Ureter (tissue), 1 donor: ENCODE measurements around the gene ATM. TPM values are rescaled to one million over a fixed set of nuclear protein-coding genes. Genes with fewer than 3 reads are reported as not detected.
"Not testable (repeated sequence)": the region's sequence is repeated elsewhere in the genome, so short reads cannot be mapped to it uniquely, and the experiment has no call there.

ENCODE experiments used
- DNase-seq: peaks from one replicate; pipeline ENCODE4 v3.0.0-alpha.2; 2020; ENCODE audit warnings: low spot score
- total RNA-seq: library from RNA; stranded (reverse); gene quantifications from one replicate; pipeline ENCODE4 v1.2.4, GENCODE V29; 2023
- donor health status: DM: yes; HTN: yes; CAD: no.

Gene ATM
- total RNA-seq, 1 donor from 2014 or later = 92.6 TPM

DNA sequence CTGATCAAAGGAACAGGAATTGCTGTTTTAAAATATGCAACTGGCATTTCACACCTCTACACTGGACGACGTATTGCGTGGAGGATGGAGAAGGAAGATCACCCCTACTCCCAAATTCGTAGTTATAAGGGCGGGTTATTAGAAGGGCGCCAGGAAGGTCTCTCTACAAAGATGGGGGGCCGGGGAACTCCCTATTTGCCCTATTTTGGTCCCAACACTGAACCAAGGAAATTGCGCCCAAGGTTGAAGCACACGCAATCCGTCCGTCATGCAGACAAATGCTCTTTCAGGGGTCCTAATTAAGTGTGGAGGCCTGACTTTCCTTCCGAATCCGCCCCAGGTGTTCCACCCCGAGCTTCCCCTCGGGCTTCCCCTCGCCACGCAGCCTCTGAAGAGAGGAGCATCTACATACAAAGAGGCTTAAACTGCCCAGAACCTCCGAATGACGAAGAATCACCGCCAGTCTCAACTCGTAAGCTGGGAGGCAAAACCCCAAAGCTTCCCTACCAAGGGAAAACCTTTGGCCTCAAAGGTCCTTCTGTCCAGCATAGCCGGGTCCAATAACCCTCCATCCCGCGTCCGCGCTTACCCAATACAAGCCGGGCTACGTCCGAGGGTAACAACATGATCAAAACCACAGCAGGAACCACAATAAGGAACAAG lies 825 bp upstream of the ATM start:
- DNase-seq = no peak

DNA sequence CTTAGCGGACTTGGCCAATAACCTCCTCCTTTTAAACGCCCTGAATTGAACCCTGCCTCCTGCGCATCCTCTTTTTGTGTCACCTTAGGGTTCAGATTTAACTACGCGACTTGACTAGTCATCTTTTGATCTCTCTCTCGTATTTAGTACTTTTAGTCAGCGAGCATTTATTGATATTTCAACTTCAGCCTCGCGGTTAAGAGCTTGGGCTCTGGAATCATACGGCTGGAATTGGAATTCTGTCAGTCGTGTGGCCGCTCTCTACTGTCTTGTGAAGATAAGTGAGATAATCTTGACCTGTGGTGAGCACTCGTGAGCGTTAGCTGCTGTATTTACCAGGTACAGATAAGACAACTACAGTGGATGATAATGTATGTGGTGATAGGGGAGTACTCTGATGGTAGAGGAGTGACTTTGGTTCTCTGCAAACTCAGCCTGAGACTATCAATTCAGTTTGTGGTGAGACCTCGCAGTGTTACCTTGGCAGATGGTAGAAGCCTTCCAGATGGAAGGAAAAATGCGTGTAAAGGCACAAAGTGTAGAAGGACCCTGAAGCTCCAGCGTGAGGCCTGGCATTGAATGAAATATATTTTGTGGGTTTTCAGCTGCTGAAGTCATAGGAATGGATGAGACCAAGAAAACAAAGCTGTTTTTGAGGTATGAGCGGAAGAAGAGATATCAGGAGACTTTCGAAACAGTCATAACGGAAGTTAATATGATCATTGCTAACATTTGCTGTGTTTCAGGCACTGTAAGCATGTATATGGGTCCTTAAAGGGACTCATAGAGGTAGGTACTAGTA lies 682 bp downstream of the ATM start:
- DNase-seq = no peak

DNA sequence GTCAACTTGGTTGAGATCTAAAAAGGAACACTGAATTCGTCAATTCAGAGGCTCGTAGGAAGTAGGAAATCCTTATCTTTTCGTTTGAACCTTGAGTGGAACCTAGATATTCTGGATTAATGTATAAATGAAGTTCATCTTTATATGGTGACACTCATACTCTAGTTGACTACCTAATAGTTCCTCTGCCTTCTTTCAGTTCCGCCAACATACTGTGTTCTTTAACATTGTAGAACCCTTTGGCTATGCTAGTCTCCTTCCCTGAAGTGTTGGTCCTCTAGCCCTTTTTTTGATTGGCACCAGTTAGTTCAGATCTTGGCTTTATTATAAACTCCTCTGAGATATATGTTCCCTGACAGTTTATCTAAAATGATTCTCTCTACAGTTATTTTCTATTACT lies 1.5 kb downstream of the ATM start:
- DNase-seq = no peak

DNA sequence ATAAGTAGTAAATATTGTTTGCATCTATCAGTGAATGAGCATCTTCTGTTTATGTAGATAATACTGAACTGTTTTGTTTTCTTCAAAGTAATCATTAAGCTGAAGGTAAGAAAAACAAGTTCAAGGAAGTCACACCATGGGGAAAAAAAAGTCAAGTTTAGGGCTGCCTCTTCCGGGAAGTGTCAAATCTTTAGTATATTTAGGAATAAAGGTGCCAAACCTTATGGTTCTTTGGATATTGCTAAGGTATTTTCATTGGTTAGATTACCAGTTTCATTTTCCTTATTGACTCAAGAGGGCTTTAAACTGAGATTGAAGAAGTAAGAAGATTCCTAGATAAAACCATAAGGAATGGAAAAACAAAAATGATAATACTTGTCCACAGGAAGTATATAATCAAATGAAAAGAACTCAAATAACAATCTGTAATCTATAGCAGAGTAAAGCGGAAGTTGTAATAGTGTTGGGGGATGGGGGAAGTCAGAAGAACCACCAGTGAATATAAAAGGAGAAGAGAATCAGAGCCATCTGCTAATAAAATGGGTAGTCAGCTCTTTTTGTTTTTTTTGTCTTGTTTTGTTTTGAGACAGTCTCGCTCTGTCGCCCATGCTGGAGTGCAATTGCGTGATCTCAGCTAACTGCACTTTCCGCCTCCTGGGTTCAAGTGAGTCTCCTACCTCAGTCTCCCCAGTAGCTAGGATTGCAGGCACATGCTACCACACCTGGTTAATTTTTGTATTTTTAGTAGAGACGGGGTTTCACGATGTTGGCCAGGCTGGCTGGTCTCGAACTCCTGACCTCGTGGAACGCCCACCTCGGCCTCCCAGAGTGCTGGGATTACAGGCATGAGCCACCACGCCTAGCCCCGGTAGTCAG lies 2.3 kb downstream of the ATM start:
- DNase-seq = no peak

DNA sequence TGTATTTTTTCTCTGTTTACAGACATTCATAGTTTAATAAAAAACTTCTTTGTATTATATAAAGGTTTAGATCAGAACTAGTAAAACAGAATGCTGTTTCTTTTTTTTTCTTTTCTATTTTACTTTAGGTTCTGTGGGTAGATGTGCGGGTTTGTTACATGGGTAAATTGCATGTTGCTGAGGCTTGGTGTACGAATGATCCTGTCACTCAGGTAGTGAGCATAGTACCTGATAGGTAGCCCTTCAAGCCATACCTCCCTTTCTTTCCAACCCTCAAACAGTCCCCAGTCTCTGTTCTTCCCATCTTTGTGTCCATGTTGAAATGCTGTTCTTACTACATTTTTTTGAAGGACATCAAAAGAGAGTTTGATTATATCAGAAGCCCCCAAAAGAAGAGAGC lies 3.2 kb downstream of the ATM start:
- DNase-seq = no peak

DNA sequence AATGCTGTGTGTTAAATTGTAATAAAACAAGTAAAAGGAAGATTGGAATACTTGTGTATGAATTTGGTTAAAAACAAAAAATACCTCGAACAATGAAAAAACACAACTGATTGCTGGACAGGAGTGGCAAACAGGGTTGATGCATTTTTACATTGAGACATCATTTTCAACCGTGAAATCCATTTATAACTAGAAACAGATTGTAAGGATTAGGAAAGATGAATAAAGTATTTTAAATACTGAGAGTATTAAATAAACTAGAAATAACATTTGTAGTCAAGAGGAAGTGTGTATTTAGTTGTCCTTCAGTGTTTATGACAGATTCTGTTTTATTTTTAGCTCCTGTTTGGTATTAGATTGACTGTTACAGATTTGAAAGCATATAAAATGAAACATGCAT lies 5.4 kb downstream of the ATM start:
- DNase-seq = no peak

DNA sequence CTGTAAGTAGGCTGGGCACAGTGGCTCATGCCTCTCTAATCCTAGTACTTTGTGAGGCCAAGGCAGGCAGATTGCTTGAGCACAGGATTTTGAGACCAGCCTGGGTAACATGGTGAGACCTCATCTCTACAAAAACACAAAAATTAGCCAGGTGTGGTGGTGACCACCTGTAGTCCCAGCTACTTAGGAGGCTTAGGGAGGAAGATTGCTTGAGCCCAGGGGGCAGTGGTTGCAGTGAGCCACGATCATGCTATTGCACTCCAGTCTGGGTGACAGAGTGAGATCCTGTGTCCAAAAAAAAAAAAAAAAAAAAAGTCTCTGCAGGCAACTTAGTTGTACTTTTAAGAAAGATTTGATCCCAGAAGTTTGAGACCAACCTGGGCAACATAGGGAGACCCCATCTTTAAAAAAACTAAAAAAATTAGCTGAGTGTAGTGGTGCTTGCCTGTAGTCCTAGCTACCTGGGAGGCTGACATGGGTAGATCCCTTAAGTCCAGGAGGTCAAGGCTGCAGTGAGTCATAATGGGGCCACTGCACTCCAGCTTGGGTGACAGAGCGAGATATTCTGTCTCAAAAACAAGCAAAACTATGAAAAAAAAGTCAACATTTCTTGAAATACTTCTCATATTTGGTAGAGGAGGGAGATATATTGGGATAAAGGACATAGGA lies 10.5 kb downstream of the ATM start:
- DNase-seq = no peak

DNA sequence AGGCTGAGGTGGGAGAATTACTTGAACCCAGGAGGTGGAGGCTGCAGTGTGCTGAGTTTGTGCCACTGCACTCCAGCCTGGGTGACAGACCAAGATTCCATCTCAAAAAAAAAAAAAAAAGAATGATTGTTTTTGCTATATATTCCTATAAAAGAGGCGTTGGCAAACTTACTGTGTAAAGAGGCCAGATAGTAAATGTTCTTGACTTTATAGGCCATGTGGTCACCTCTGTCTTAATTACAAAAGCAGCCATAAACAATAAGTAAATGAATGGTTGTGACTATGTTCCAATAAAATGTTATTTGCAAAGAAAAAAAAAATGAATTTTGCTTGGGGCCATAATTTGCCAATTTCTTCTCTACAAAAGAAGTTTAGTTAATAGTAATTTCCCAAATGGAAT lies 12.3 kb downstream of the ATM start:
- no peak for DNase-seq

DNA sequence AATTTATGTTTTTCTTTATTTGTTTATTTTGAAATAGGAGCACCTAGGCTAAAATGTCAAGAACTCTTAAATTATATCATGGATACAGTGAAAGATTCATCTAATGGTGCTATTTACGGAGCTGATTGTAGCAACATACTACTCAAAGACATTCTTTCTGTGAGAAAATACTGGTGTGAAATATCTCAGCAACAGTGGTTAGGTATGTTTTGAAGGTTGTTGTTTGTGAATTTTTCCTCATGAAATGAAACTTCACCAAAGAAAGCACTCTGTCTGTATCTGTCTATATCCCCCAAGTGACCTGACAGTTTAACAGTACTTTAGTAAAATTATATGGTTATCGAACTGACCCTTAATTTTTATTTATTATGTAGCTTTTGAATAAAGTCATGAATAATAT lies 12.8 kb downstream of the ATM start:
- no peak for DNase-seq

DNA sequence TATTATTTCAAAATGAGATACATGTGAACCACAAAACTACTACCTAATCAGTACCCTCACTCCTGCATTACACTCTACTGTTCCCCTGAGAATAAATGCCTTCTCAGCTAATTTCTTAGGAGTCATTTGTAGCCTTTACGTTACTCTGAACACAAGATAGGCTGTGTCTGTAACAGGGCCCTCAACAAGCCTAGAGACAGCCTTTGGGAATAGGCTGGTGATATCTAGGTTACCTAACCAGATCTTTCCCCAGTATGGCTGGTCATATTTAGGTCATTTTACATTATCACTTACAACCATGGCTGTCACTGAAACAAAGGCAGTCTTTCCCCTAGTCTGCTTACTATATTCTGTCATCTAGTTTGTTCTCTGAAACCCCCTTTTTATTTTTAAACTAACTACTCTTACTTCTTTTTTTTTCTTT lies 14.2 kb downstream of the ATM start:
- no peak for DNase-seq

DNA sequence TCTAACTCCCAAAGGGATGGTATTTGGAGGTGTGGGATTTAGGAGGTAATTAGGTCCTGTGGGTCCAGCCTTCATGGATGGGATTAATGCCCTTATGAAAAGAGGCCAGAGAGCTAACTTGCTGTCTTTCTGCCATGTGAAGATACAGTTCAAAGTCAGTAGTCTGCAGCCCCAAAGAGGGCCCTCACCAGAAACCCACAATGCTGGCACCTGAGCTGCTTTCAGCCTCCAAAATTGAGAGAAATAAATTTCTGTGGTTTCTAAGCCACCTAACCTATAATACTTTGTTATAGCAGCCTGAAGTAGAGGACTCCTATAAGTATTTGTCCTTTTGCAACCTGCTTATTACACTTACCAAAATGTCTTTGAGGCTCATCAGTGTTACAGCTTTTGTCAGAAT lies 16.2 kb downstream of the ATM start:
- DNase-seq = no peak

DNA sequence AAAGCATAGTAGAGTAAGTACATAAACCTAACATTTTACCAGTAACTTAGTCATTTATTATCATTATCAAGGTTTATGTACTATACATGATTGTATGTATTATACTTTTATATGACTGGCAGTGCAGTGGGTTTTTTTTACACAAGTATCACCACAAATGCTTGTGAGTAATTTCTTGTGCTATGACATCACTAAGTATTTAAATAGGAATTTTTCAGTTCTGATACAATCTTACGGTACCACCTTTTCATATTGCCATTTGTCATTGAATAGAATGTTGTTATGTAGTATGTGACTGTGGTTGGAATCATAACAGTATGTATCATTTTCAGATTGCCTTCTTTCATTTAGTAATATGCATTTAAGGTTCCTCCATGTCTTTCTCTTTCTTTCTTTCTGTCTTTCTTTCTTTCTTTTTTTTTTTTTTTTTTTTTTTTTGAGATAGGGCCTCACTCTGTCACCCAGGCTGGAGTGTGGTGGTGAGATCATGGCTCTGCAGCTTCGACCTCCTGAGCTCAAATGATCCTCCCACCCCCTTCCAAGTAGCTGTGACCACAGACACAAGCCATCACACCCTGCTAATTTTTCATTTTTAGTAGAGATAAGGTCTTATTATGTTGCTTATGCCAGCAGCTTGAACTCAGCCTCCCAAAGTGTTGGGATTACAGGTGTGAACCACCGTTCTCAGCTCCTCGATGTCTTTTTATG lies 18.6 kb downstream of the ATM start:
- DNase-seq = no peak

DNA sequence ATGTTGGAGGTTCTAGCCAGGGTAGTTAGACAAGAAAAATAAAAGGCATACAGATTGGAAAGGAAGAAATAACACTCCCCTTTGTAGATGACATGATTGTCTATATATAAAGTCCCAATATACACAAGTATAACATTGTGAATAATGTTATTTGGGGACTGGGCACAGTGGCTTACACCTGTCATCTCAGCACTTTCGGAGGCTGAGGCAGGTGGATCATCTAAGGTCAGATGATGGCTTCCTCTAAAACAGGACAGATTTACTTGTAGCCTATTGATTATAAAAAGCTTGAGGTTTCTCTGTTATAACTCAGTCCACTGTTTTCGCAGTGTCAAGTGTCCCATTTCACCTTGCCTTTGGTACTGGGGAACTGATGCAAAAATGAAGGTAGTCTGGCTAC lies 19.6 kb downstream of the ATM start:
- no peak for DNase-seq

DNA sequence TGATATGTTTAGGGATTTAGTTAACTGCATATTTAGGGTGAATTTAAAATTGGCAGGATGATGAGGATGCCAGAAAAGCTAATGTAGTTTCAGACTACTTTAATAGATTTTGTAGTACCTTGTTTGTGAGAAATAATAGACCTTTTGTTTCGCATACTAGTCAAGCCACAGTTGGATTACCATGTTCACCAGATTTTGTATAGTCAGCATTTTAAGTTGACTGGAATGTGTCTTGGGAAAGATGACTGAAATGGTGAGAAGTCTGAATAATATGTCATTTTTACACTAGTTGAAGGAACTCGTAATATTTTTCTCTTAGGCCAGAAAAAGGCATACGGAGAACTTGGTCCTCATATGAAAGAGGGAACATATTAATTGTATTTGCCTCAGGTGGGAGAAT lies 23.4 kb downstream of the ATM start:
- DNase-seq = no peak

DNA sequence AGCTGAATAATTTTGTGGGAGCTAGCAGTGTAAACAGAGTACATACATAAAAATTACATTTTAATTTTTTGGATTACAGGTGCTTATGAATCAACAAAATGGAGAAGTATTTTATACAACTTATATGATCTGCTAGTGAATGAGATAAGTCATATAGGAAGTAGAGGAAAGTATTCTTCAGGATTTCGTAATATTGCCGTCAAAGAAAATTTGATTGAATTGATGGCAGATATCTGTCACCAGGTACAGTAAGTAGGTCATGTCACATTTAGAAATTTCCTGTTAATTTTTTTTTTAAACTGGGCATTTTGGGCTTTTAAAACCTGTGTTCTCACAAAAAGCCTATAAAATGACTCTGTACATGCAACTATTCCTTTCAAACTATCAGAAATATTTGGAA lies 24.0 kb downstream of the ATM start:
- no peak for DNase-seq

DNA sequence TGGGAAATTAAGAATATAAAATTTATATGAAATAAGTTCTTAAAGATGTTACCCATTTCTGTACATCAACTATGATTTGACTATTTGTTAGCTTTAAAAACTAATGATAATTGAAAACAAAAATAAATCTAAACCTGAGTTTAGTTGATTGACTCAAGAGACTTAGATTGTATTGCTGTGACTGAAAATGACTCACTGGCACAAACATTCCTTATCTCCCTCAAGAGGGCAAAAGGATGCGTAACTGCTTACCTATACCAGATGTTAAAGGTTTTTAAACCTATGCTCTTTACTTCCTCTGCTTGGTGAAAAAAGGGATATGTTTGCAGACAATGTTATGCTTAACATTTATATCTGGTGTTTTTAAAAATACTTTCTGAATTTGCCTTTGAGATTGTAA lies 30.3 kb downstream of the ATM start:
- DNase-seq = no peak

DNA sequence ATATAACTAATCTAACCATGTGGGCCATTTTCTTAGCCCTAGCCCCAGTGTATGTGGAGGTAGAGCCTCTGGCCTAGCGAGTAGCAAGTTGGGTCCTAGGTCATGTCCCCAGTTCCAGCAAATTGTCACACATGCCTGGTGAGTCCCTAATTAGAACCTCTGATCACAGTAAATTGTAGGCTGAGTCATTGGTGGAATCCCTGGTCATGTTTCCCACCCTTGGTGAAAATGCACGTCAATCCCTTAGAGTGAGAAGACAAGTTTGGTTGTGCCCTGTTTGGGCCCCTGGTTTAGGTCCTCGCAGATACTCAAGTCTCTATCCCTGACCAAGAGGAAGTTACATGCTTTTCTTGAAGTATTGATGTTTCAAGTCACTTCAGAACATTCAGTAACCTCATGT lies 46.7 kb downstream of the ATM start:
- DNase-seq = no peak

DNA sequence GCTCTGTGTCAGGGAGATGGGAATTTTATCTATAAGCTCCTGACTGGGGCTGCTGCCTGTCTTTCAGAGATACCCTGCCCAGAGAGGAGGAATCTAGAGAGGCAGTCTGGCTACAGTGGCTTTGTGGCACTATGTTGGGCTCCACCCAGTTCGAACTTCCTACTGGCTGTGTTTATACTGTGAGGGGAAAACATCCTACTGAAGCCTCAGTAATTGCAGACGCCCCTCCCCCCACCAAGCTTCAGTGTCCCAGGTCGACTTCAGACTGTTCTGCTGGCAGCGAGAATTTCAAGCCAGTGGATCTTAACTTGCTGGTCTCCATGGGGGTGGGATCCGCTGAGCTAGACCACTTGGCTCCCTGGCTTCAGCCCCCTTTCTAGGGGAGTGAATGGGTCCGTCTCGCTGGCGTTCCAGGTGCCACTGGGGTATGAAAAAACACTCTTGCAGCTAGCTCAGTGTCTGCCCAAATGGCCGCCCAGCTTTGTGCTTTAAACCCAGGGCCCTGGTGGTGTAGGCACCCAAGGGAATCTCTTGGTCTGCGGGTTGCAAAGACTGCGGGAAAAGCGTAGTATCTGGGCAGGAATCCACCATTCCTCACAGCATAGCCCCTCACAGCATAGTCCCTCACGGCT lies 54.2 kb downstream of the ATM start:
- not testable (repeated sequence) for DNase-seq

DNA sequence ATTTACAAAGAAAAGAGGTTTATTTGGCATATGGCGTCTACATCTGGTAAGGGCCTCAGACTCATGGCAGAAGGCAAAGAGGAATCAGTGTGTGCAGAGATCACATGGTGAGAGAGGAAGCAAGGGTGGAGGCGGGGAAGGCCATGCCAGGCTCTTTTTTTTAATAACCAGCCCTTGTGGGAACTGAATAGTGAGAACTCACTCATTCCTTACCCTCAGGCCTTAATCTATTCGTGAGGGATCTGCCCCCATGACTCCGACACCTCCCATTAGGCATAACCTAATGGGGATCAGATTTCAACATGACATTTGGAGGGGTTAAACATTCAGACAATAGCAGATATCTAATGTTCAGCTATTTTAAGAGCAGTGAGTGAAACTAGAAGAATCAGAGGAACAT lies 55.7 kb downstream of the ATM start:
- no peak for DNase-seq

DNA sequence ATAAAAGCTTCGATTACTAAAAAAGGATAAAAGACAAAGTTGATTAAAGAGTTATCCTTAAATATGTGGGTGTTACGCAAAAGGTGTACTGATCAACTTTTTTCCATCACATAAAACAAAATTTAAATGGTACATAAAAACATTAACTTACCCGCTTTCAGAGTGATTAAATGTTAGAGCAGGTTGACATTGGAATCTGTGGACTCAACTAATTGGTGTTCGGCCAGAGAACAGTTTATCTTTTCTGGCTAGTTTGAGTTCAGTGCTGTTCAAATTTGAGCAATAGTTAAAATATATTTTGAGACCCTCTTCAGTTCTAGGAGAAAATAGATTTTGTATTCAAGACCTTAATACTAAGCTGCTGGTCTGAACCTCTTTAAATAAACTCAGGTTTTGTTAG lies 56.1 kb downstream of the ATM start:
- no peak for DNase-seq

DNA sequence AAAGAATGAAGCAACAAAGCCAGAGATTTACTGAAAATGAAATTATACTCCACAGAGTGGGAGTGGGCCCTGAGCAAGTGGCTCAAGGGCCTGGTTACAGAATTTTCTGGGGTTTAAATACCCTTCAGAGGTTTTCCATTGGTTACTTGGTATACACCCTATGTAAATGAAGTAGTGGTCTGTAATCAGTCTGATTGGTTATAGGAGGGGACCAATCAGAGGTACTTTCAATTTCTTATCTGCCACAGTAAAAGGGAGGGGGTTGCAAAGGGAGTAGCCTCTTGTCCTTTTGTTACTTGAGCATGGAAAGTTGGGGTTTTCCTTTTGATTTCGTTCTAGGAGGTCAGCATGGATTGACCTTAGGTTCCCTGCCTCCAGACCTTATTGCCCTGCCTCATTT lies 63.5 kb downstream of the ATM start:
- DNase-seq = no peak
